Posterior vena cava (tissue), 2 donors: ENCODE measurements around the gene TRAPPC2L. TPM values are rescaled to one million over a fixed set of nuclear protein-coding genes. Genes with fewer than 3 reads are reported as not detected.

Source experiments
- DNase-seq: peaks from one replicate; pipeline ENCODE4 v3.0.0-alpha.2; 2020; ENCODE audit warnings: low spot score
- intact Hi-C, 2 donors: fragments of 100-400 bp; cut with DNase I; formaldehyde crosslinking; loops; one replicate each; pipeline versions ENCODE4 v1.14.1 to v1.14.2; 2022 to 2023
- total RNA-seq, 2 donors: library from RNA; stranded (reverse); fragmentation: NEBNext Ultra II Directional; extraction: Animal tissue kit (Norgen Biotek cat#: 25700); gene quantifications; one replicate each; pipeline ENCODE4 v1.2.1, GENCODE V29; 2021
- donor health status: DM: yes; HTN: yes; CAD: no.
- donor health status: DM: yes; HTN: yes; CAD: no.

Gene TRAPPC2L
- total RNA-seq, 2 donors from 2014 or later, result 28.7 to 47.9 TPM

DNA sequence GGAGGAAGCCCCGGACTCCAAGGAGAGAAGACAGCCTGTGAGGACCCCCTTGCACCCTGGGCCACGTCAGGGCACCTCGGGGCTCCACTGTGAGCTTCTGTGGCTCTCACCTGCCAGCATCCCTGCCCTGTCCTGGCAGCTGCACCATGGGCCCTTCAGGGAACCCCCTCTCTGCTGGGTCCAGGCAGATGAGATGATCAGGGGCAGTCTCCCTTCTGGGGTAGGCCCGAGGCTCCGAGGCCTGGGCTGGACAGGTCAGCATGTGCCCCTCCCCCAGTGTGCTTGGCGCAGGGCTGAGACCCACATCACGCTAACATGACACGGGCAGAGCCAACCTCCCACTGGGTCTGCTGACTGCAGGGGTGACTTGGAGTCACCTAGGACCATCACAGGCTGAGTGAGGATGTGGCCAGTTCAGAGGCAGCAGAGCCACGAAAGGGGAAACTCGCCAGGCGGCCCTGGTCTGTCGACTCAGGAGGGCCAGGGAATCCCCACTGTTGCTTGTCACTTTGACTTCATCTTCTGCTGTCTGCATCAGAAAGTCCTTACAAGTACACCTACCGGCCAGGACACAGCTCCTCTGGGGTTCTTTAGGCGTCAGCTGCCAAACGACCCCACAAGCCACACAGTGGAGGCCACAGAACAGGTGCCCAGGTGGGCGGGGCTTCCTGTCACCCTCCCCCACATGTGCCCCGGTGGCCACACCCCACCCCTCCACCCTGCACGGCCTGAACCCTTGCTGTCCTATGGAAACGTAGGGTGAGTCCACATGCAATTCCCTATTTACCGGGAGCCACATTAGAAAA, 2.4 kb upstream of the TRAPPC2L start:
- DNase-seq, result no peak
- intact Hi-C loops, result no loop called here

DNA sequence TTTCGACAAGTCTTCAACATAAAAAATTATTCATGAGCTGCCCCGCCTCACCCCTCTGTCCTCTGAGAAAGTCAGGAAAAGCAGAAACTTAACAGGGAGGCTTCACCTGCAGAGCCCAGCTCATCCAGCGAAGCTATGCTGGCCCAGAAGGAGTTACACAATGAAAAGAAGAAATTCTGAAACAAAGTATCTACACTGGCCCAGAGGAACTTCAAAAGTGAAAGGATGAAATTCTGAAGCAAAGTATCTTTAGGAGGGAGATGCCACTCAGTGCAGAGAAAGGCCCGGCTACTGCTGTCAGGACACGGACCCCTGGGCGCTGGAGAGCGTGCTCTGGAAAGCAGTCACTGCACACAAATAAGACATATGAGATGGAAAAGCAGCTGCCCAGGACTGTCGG, 1.8 kb upstream of the TRAPPC2L start:
- intact Hi-C loops, result no loop called here
- no peak for DNase-seq

DNA sequence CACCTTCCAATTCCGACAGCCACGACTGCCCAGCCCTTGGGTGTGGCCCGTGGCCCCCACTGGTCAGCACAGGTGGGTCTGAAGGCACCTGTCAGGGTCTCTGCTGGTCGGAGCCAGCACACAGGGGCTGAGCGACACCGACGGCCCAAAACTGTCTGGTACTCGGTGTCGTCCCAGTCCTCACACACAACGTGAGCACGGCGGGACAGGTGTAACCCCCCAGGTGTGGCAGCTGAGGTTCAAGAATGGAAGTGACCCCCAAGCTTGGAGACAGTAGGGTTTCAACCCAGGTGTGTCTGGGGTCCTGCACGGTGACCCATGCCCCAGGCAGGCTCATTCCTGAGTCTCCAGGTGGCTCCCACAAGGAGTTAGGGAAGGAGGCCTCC, 1.2 kb upstream of the TRAPPC2L start:
- intact Hi-C loops, result no loop called here
- no peak for DNase-seq

DNA sequence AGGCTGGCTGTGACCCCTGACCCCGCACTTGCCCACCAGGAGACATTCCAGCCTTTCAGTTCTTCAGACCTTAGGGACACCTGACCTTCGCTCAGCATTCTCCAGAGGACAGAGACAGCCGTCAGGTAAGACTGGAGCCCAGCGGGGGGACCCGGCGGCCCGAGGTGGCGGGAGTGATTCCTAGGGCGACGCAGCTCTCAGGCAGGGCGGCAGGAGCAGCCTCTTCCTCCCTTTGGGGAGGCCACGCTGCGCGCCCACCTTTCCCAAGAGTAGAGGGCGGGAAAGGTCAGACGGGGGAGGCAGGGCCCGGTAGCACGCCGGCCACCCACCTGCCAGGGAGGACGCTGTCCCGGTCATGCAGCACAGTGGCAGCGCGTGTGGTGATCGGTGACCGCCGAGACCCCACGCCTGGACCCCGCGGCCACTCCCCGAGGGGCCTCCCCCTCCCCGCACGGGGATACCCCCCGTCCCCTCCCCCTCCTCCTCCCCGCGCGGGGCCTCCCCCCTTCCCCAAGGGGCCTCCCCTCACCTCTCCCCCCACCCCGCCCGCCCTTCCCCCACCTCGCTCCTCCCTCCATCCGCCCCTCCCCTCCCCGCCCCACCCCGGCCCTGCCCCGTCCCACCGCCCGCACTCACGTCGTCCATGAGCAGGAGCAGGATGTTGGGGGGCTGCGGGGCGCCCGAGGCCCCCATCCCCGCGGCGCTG, 652 bp upstream of the TRAPPC2L start:
- intact Hi-C loops, result no loop called here
- no peak for DNase-seq

DNA sequence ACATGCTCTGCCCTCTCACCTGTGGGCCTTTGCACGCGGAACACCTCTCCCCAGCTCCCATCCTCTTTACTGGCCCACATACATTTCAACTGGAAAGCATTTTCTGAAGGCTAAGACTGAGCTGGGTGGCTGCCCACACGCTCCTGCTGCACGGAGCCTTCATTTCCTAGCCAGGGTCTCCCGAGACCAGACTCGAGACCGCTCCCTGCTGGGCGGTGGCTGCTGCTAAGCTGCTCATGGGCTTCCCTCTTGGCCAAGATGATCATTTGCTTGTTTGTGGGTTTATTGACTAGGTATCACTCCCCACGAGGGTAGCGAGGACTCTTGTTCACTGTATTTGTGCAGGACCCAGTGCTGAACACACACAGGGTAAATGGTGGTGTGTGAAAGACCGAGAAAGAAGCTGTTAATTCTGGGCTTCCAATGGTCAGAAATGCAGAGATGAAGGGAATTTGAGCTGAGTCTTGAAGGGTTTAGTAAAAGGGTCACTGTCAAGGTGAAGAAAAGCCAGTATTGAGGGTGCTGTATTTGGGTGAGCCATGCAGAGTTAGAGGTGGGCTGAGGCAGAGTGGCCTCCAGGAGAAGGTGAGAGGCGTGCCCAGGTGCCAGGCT, 907 bp downstream of the TRAPPC2L start:
- intact Hi-C loops, result no loop called here
- DNase-seq, result peak; percentile 92

DNA sequence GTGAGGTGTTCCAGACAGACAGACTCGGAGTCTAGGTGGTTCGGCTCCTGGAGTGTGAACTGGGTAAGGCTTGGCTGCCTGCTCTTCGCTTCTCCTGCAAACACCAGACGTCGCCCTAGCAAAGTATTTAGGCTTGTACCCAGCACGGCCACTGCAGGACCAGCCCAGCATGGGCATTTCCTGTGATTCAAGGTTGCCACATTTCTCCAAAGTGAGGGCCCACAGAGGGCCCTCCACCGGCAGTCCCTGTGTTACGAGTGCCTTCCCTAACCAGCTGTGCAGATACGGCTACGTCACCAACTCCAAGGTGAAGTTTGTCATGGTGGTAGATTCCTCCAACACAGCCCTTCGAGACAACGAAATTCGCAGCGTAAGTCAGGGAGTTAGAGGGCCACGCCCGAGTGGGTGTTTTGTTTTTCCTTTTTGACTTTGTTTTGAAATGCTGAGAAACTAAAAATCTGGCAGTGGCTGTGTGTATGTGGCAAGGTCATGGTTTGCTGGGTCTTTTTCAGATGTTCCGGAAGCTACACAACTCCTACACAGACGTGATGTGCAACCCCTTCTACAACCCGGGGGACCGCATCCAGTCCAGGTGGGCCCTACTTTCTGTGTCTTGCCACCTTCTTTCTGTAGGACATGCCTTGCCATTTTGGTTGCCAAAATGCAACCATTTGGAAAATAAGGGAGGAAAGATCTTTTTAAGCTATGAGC, 2.6 kb downstream of the TRAPPC2L start:
- intact Hi-C loops, result loop anchor here in 1 of 2 donors (5.0 kb wide), 1 partner anchor 252 kb away; no protein-coding TSS in a partner anchor

DNA sequence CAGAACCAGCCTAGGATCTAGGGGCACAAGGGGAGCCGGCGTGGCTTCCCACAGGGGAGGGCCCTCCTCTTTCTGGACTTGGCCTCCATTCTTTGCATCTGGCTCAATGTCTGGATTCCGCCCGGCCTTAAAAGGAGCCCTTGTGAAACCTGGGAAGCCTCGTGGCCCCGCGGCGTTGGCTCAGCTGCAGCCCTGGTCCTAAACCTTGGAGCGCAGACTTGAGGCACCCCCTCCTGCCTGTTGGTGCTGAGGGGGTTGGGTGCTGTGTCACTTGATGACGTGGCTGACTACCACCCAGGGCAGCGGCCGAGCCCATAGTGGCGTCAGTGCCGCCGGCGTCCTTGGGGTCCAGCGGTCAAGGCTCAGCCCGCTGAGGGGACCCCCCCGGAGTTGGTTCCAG, 4.4 kb downstream of the TRAPPC2L start:
- DNase-seq, result no peak
- intact Hi-C loops, result loop anchor here in 1 of 2 donors (5.0 kb wide), 1 partner anchor 254 kb away; no protein-coding TSS in a partner anchor

More for the DNA sequence above, 2.6 kb downstream of the TRAPPC2L start:
- DNase-seq, result no peak

DNA sequence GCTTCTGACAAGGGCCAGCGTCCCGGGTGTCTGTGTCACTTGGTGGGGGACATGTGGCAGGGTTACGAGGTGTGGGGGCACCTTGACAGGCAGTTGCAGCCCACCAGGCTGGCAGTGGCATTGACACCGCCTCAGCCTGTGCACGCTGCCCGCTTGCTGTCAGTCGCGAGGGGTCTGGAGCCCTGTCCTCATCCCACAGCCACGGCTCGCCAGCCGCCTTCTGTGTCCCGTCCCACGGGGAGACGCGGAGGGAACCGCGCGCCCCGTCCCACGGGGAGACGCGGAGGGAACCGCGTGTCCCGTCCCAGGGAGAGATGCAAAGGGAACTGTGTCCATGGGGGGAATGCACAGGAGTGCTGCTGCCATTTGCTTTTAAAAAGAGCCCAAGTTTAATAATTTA, 6.0 kb downstream of the TRAPPC2L start:
- intact Hi-C loops, result loop anchor here in 1 of 2 donors (5.0 kb wide), 1 partner anchor 256 kb away; no protein-coding TSS in a partner anchor
- DNase-seq, result no peak

DNA sequence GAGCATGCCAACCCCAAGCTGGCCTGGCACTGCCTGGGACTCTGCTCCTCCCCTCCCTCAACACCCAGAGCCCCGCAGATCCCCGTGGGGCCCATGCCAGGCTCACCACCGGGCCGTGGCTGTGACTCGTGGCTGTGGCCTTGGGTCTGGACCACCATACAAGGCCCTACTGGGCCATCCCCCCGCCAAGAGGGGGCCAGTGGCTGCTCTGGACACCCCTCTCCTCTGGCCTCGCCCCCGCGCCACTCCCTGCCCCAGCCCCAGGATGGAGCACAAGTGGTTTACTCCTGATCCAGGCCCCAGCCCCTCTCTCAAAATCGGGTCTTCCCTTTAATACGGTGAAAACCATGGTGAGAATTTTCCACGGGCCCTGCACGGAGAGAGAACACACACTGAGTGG, 6.5 kb downstream of the TRAPPC2L start:
- intact Hi-C loops, result loop anchor here in 1 of 2 donors (5.0 kb wide), 1 partner anchor 256 kb away; no protein-coding TSS in a partner anchor
- no peak for DNase-seq

DNA sequence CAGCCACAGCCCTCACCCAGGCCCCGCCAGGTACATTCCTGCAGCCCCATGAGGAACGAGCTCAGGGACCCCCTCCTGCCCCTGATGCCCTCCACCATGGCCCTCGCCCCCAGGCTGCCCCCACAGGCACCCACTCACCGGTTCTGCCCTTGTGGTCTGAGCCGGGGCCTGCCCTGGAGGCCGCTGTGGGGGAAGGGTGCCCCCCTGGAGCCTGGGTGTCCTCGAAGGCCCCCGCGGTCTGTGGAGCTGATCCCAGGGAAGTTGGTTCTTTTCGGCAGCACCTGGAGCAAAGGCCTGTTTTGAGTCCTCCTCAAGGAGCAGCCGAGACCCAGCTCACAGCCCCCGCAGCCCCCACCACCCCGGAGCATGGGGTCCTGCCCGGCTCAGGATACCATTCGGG, 7.2 kb downstream of the TRAPPC2L start:
- no peak for DNase-seq
- intact Hi-C loops, result loop anchor here (2.0 to 5.0 kb wide), 2 partner anchors 73 to 257 kb away; no protein-coding TSS in a partner anchor

DNA sequence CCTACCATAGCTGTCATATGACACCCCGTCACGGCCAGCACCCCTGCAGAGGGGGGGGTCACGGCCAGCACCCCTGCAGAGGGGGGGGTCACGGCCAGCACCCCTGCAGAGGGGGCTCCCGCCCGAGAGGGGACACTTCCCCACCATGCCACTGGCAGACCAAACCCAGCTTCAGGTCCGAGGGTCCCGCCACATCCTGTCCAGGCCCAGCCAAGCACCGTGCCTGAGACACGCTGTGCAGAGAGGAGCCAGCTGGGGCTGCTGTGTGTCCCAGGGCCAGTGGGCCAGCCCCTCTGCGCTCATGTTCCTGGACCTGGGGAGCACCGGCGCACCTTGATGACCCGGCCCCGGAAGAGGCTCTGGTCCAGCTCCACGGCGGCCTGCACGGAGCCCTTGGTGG, 7.6 kb downstream of the TRAPPC2L start:
- intact Hi-C loops, result loop anchor here (2.0 to 5.0 kb wide), 2 partner anchors 72 to 257 kb away; no protein-coding TSS in a partner anchor
- no peak for DNase-seq

DNA sequence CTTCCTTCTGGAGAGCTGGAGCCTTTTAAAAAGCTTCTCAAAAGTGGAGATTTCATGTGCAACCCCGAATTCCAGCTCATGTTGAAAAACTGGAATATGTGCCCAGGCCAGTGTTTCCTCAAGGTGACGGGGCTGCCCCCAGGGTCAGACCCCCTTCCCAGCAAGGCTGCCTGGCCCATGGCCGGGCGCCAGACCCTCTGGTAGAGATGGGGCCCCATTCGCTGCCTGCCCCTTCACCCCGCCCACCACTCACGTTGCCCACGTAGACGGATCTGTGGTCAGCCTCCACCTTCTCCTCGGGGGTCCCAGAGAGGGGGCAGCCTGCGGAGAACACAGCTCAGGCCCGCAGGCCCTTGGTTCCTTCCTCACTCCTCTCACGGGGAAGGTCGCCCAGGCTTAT, 8.4 kb downstream of the TRAPPC2L start:
- no peak for DNase-seq
- intact Hi-C loops, result loop anchor here in 1 of 2 donors (2.0 kb wide), 1 partner anchor 71 kb away; no protein-coding TSS in a partner anchor

DNA sequence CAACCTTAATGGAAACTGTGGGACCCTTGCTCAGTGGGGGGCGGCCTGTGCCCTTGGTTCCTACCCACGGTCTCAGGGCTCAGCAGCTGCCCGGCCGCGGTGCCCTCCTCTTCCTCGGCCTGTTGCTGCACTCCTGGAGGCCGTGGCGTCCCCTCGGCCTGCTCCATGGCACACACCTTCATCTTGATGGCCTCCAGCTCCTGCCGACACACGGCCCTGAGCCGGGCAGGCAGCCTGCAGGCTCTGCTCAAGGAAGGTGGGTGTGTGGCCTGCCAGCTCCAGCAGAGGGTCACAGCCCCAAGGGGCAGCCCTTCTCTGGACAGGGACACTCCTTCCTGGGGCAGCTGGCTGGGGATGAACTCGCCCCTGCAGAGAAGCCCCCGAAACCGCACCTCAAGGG, 8.8 kb downstream of the TRAPPC2L start:
- intact Hi-C loops, result loop anchor here in 1 of 2 donors (2.0 kb wide), 1 partner anchor 71 kb away; no protein-coding TSS in a partner anchor
- no peak for DNase-seq

DNA sequence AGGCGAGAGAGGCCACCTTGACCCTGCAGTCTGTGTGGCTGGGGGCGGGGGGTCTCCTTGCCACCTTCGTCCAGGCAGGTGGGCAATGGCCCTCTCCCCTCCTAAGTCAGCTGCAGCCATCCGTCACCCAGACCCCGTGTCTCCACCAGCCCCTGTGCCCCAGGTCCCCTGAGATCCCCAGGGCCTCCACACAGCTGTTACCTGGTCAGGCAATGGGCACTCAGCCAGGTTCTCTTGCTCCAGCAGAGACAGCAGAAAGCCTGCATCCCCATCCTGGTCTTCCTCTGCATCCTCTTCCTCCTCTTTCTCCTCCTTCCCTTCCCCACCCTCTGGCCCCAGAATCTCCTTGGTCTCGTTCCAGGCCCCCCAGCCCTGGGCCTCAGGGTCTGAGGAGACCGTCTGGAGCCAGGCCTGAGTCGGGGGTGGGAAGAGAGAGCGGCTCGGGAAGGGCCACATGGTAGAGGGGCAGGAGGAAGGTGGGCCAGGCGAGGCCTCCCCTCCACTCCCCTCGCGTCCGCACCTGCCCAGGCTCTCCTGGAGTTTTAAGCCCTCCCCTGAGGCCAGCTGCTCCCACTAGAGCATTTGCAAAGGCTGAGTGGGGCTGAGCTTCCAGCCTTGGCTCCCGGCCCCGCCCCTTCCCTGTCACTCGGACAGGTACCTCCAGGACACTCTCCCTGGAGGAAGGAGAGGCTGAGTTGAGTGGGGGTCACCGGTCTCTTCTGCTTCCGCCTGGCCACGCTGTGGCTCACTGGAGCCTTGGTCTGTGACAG, 9.4 kb downstream of the TRAPPC2L start, which contains the start of gene PABPN1L:
Gene PABPN1L, minus strand, starts transcription at position 510 of the 770 bp plus-strand sequence. Its CDS starts 54 bp downstream, at position 456.
- intact Hi-C loops, result no loop called here
- DNase-seq, result no peak

DNA sequence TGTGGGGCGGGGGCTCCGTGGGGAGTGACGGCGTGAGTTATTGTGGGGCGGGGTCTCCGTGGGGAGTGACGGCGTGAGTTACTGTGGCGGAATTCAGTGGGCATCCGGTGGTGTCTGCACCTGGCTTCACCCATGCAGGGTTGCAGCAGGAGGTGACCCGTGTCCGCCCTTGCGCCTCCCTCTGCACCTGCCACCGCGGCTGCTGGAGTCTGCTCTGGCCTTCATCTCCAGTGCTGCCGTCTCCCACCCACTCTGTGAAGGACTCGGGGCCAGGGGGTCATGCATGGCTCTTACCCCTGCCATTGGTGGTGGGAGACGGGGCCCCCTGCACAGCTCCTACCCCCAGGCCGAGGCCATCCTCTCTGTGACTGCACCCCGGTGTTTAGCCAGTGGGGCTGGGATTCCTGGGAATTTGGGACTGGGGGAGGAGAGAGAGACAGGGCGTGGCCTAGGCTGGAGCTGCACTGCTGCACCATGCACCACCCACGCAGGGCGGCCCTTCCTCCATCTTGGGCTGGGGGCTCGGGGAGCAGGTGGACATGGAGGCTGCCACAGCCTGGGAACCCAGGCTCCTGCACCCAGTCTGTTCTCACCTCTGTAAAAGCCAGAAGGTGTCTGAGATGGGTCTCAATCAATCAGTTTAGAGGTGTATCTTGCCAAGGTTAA, 10.8 kb downstream of the TRAPPC2L start:
- intact Hi-C loops, result no loop called here
- no peak for DNase-seq

DNA sequence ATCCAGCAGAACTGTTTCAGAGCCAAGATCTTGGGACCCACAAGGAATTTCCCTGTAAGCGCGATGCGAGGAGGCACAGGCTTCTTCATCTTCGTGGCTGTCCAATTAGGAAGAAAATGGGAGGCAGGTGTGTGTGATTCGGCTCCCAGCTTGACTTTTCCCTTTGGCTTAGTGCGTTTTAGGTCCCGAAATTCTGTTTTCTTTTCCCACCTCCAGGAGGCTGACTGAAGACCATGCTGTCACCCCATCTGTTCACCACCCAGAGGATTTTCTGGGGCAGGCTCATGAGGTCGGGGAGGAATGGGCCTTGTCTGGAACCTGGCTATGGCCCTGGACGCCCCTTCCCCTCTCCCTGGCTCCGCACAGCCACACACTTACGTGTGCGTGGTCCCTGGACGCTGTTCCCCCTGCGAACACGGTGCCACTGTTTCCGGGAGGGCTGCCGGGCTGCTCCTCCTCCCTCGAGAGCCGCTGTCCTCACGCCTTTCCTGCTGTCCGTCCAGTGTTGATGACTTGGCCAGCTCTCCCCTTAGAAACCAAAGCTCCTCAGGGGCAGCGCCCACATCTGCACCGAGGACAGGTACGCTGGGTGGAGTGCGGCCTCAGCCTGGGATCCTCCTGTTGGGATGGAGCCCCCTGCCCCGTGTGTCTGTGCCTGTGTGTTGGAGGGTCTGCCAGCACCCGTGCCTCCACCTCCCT, 12.2 kb downstream of the TRAPPC2L start:
- intact Hi-C loops, result no loop called here

DNA sequence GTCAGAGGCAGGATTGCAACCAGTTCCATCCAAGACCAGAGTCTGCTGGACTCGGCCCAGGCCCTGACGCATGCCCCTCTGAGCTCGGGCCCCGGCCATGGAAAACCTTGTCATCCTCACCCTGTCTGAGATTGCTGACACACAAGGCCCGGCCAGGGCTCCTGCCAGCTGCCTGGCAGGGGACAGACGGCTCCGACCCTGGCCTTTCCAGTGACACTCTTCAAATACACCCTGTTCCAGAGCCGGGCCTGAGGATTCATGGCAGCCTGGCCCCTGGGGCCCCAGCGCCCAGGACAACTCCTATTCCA, 12.7 kb downstream of the TRAPPC2L start:
- DNase-seq, result no peak
- intact Hi-C loops, result no loop called here

More for the DNA sequence above, 12.2 kb downstream of the TRAPPC2L start:
- no peak for DNase-seq
